VCaP (cell line): ENCODE results near the gene SYNDIG1.

Experiments
- H3K27ac ChIP-seq: fragments of 450-650 bp; 2 replicates; pipeline ENCODE4 v1.5.1; 2017
- TF ChIP-seq, protein P1 (sequence below): fragments of 450-650 bp; conservative IDR thresholded peaks from 2 replicates; pipeline ENCODE4 v1.5.1; 2017; ENCODE audit warnings: mild to moderate bottlenecking, moderate library complexity

The SYNDIG1 gene

DNA sequence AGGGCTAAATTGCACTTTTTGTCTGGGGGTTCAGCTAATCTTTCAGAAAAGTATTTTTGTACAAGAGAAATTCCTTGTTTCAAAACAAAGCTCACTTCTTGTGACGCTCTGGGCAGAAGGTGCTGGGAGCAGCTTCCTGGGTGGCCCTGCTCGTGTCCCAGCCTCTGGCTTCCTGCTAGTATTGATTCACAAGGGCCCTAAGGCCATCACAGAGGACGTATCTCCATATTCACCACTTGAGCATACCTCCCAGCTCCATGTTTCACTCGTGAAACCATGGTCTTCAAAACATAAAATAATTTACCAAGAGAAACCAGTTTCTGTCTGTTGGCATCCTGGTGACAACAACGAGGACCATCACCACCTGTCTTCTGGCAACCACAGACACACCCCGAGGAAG lies 49.1 kb downstream of the SYNDIG1 start:
- TF ChIP-seq, protein P1, sequence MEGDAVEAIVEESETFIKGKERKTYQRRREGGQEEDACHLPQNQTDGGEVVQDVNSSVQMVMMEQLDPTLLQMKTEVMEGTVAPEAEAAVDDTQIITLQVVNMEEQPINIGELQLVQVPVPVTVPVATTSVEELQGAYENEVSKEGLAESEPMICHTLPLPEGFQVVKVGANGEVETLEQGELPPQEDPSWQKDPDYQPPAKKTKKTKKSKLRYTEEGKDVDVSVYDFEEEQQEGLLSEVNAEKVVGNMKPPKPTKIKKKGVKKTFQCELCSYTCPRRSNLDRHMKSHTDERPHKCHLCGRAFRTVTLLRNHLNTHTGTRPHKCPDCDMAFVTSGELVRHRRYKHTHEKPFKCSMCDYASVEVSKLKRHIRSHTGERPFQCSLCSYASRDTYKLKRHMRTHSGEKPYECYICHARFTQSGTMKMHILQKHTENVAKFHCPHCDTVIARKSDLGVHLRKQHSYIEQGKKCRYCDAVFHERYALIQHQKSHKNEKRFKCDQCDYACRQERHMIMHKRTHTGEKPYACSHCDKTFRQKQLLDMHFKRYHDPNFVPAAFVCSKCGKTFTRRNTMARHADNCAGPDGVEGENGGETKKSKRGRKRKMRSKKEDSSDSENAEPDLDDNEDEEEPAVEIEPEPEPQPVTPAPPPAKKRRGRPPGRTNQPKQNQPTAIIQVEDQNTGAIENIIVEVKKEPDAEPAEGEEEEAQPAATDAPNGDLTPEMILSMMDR, result no peak
- no peak overlapping the region for H3K27ac ChIP-seq

DNA sequence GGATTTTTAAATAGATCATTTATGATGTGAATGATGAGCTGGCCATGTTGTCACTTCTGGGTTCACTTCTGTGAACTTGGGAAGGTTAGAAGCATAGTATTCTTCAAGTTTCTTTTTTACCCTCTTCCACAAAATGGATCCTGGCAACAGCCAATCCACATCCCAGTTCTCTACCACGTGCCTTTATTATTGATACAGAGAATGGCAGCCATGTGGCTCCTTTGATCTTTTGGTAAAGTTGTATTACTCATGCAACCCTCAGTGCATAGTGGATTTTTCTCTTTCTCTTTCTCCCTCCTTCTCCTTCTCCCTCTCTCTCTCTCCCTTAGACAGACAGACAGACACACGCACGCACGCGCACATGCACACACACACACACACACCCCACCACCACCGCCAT lies 50.0 kb downstream of the SYNDIG1 start:
- H3K27ac ChIP-seq, result no peak overlapping the region
- TF ChIP-seq, protein P1, result no peak

DNA sequence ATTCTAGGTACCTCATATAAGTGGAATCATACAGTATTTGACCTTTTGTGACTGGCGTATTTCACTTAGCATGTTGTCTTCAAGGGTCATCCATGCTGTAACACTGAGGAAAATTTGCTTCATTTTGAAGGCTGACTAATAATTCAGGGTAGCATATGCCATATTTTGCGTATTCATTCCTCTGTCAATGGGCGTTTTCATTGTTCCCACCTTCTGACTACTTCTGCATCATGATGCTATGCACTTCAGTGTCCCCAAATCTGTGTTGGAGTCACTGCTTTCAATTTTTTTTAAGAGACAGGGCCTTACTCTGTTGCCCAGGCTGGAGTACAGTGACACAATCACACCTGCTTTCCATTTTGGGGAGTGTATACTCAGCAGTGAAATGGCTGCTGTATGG lies 51.6 kb downstream of the SYNDIG1 start:
- TF ChIP-seq, protein P1, result no peak
- no peak overlapping the region for H3K27ac ChIP-seq

DNA sequence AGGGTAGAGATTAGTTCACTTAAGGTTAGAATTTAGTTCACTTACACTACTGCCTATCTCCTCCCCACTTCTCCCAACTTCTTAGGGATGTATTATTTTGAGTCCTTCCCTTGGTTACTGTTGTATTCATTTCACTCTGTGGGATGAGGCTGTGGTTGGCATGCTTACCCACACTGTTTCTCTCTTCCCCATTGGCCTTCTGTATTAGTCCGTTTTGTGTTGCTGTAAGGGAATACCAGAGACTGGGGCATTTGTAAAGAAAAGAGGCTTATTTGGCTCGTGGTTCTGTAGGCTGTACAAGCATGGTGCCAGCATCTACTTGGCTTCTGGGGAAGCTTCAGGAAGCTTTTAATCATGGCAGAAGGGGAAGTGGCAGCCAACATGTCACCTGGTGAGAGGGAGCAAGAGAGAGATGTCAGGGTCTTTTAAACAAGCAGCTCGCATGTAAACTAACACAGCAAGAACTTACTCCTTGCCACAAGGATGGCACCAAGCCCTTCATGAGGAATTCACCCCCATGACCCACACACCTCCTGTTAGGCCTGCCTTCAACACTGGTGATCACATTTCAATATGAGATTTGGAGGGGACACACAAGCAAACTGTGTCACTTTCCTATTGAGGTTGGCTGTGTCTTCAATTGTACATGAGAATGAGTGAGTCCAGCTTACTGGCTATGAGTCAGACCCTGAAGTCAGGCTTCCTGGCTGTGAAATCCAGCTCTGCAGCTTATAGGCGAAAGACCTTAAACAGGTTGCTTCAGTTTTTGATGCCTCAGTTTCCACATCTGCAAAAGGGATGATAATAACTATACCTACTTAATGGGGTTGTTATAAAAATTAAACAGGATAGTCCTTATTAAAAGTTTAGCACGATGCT lies 53.3 kb downstream of the SYNDIG1 start:
- H3K27ac ChIP-seq, result no peak overlapping the region
- TF ChIP-seq, protein P1, result no peak

DNA sequence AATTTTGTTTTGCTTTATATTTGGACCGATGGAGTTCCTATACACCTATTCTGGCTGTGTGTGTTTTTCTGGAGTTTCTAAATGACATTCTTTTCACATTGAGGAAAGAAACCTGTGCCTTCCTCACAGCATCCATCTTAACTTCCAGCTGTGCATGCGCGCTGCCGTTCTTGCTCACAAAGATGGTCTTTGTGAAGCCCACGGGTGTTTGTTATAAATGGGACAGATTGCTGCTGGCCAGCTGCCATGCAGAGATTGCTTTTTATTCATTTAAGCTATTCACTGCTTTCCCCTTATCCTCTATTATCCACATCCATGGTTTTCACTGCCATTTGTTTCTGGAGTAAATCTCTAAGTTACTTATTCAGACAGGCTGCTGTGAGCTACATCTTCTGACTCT lies 54.2 kb downstream of the SYNDIG1 start:
- TF ChIP-seq, protein P1, result no peak
- no peak overlapping the region for H3K27ac ChIP-seq

DNA sequence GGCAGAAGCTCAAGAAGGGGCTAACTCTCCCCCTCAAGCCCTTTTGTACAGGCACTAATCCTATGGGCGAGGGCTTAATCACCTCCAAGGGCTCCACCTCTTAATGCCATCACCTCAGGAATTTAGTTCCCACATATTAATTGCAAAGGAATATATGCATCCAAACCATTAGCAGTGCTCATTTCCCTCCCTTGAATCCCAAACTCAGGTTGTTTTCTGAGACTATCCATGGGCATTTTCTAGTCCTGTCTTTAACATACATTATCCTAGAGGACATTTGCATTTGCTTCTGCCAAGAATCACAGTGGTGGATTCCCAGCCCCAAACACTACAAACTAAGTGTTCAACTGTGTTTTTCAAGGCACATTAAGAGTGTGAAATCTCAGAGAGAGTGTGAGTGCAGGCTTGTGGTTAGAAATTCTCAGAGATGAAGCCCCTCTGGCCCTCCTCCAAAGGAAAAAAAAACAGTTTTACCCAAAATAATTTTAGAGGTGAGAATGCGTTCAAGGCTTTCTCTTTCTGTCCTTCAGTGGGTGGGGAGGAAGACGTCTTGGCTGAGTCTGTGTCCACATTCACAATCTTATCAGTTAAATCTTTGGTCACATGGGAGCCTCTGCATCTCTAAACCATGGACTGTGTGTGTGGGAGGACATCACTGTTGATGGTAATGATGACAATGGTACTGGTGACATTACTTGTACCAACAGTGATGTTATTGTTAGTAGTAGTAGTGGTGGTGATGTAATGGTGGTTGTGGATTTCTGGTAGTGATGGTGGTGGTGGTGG lies 59.3 kb downstream of the SYNDIG1 start:
- TF ChIP-seq, protein P1, result no peak
- no peak overlapping the region for H3K27ac ChIP-seq

DNA sequence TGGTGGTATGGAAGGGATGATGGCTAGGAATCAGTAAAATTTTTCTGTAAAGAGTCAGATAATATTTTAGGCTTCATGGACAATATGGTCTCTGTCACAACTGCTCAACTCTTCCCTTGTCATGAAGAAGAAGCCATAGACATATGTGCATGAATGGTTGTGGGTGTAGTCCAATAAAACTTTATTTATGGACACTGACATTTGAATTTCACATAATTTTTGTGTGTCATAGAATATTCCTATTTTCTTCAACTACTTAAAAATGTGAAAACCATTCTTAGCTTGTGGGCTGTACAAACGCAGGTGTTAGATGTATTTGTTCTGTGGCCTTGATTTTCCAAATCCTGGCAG lies 59.9 kb downstream of the SYNDIG1 start:
- no peak overlapping the region for H3K27ac ChIP-seq
- TF ChIP-seq, protein P1, result no peak
